Trophoblast cell (in vitro differentiated cells and primary cell): Measurements from ENCODE around the gene INCA1.

Experiments
- DNase-seq, 2 donors: peaks; one replicate each; pipeline ENCODE4 v3.0.0-alpha.2; 2016
- H2AFZ ChIP-seq: 2 replicates; pipeline ENCODE4 v1.6.1; 2013; ENCODE audit warnings: low read length, moderate library complexity, mild to moderate bottlenecking; ENCODE audit not compliant: insufficient read depth, poor library complexity
- H2AK5ac ChIP-seq: 2 replicates; pipeline ENCODE4 v1.6.1; 2013; ENCODE audit warnings: mild to moderate bottlenecking, low read length
- H2BK120ac ChIP-seq: 2 replicates; pipeline ENCODE4 v1.6.1; 2013; ENCODE audit warnings: low read length, mild to moderate bottlenecking, moderate library complexity; ENCODE audit not compliant: insufficient read depth, poor library complexity
- H2BK12ac ChIP-seq: 2 replicates; pipeline ENCODE4 v1.6.1; 2013; ENCODE audit warnings: mild to moderate bottlenecking, low read length, moderate library complexity
- H2BK5ac ChIP-seq: 2 replicates; pipeline ENCODE4 v1.6.1; 2013; ENCODE audit warnings: low read length, low read depth, moderate library complexity, mild to moderate bottlenecking; ENCODE audit not compliant: poor library complexity
- H3K14ac ChIP-seq: 2 replicates; pipeline ENCODE4 v1.6.1; 2013; ENCODE audit warnings: mild to moderate bottlenecking, low read length
- H3K18ac ChIP-seq: 2 replicates; pipeline ENCODE4 v1.6.1; 2013; ENCODE audit warnings: mild to moderate bottlenecking, low read length
- H3K23ac ChIP-seq: 2 replicates; pipeline ENCODE4 v1.6.1; 2013; ENCODE audit warnings: low read length
- H3K27ac ChIP-seq: 2 replicates; pipeline ENCODE4 v1.5.1; 2013; ENCODE audit warnings: low read depth, mild to moderate bottlenecking, inconsistent platforms, low read length, moderate library complexity
- H3K27me3 ChIP-seq: 2 replicates; pipeline ENCODE4 v1.6.1; 2013; ENCODE audit warnings: inconsistent platforms, mild to moderate bottlenecking, low read length, moderate library complexity; ENCODE audit not compliant: insufficient read depth
- H3K36me3 ChIP-seq, 2 experiments: 1 replicate in 1 of 2; 2 replicates in 1 of 2; pipeline ENCODE4 v1.6.1; 2013; ENCODE audit warnings: low read length in 2 of 2, mild to moderate bottlenecking in 2 of 2, moderate library complexity in 1 of 2; ENCODE audit not compliant: insufficient read depth in 2 of 2, control insufficient read depth in 1 of 2
- H3K4ac ChIP-seq: 2 replicates; pipeline ENCODE4 v1.6.1; 2013; ENCODE audit warnings: low read depth, mild to moderate bottlenecking, low read length, moderate library complexity
- H3K4me1 ChIP-seq, 2 experiments: 1 replicate in 1 of 2; 2 replicates in 1 of 2; pipeline ENCODE4 v1.6.1; 2013; ENCODE audit warnings: low read length in 2 of 2, mild to moderate bottlenecking in 2 of 2, moderate library complexity in 1 of 2; ENCODE audit not compliant: insufficient read depth in 2 of 2, control insufficient read depth in 1 of 2
- H3K4me2 ChIP-seq: 2 replicates; pipeline ENCODE4 v1.6.1; 2013; ENCODE audit warnings: inconsistent platforms, mild to moderate bottlenecking, low read length, moderate library complexity
- H3K4me3 ChIP-seq: 2 replicates; pipeline ENCODE4 v1.5.1; 2013; ENCODE audit warnings: mild to moderate bottlenecking, low read depth, low read length, inconsistent platforms
- H3K79me1 ChIP-seq: one replicate; pipeline ENCODE4 v1.6.1; 2013; ENCODE audit warnings: low read length
- H3K79me2 ChIP-seq: 2 replicates; pipeline ENCODE4 v1.6.1; 2013; ENCODE audit warnings: low read length, mild to moderate bottlenecking; ENCODE audit not compliant: control insufficient read depth, insufficient read depth, poor library complexity
- H3K9ac ChIP-seq: 2 replicates; pipeline ENCODE4 v1.6.1; 2013; ENCODE audit warnings: mild to moderate bottlenecking, low read length
- H3K9me3 ChIP-seq: 2 replicates; pipeline ENCODE4 v1.6.1; 2013; ENCODE audit warnings: low read depth, mild to moderate bottlenecking, control low read depth, inconsistent platforms, low read length; ENCODE audit not compliant: insufficient read depth
- H4K12ac ChIP-seq: 2 replicates; pipeline ENCODE4 v1.6.1; 2013; ENCODE audit warnings: low read depth, mild to moderate bottlenecking, low read length, moderate library complexity
- H4K8ac ChIP-seq: 2 replicates; pipeline ENCODE4 v1.6.1; 2013; ENCODE audit warnings: low read depth, mild to moderate bottlenecking, low read length, moderate library complexity
- H4K91ac ChIP-seq: one replicate; pipeline ENCODE4 v1.6.1; 2013; ENCODE audit warnings: low read depth, mild to moderate bottlenecking, low read length, moderate library complexity
- WGBS: extraction: QIAGEN DNeasy Blood & Tissue Kit; methylation state at CpG from one replicate; pipeline ENCODE4 v1.1.7; 2013; ENCODE audit warnings: missing lambda C conversion rate; ENCODE audit not compliant: insufficient read length, insufficient coverage; ENCODE audit errors: extremely low coverage; 5-methylcytosine and 5-hydroxymethylcytosine counted together

The INCA1 gene

GRCh38 chr17:4999430-5000093 lies 2.2 kb upstream of the INCA1 start:
- H4K12ac ChIP-seq = no peak overlapping the region
- peaks cover 14% of the 10 kb centered on the region for H3K79me1 ChIP-seq
- DNase-seq = no peak
- H2BK5ac ChIP-seq = no peak overlapping the region
- no peak overlapping the region for H3K18ac ChIP-seq
- H3K4me1 ChIP-seq = peaks cover 14 to 16% of the 10 kb centered on the region in 2 experiments
- no peak overlapping the region for H4K91ac ChIP-seq
- H3K27ac ChIP-seq = no peak overlapping the region
- no peak overlapping the region for H3K23ac ChIP-seq
- peaks cover 16% of the 10 kb centered on the region for H3K79me2 ChIP-seq
- H4K8ac ChIP-seq = no peak overlapping the region
- H2BK120ac ChIP-seq = no peak overlapping the region
- no peak overlapping the region for H2AFZ ChIP-seq
- H3K4me2 ChIP-seq = peak overlapping the region; percentile 94
- no peak overlapping the region for H3K4me3 ChIP-seq
- no peaks in the 10 kb centered on the region for H3K27me3 ChIP-seq
- H3K36me3 ChIP-seq = peaks cover 40 to 41% of the 10 kb centered on the region in 2 experiments
- WGBS = no CpG with 5 or more reads among the region's 12 CpGs
- H3K9me3 ChIP-seq = peaks cover 1% of the 10 kb centered on the region
- H3K9ac ChIP-seq = no peak overlapping the region
- no peak overlapping the region for H3K14ac ChIP-seq
- no peak overlapping the region for H2BK12ac ChIP-seq
- H3K4ac ChIP-seq = no peak overlapping the region
- H2AK5ac ChIP-seq = no peak overlapping the region

DNA sequence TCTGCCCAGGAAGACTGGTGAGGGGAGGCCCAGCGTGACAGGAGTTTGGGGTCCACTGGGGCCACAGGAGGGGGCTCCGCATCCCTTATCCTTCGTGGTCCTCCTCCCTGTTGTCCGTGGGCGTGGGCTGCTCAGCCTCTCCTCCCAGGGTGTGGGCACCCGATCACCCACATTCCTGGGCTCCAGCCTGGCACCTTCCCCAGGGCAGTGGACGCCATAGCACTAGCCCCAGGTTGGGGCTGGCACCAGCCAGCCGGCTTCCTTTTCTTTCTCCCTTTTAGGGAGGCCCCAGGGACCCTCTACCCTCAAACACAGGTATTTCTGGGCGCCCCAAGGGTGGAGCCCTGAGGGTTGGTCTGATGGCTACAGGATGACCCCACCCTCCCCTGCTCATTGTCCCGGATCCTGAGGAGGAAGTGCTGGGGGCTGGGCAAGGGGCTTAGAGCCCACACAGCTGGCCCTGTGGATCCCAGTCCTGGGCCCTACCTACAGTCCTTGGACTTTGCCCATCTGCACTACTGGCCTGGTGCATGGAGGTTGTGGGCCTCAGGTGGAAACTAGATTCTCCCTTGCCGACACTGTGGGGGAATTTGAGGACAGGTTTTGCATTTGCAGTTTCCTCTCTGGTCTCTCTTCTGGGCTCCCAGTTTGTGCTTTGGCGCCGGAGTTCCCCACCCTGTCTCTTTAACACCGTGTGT lies 1.6 kb upstream of the INCA1 start:
- peaks cover 1% of the 10 kb centered on the region for H3K9me3 ChIP-seq
- H3K4me1 ChIP-seq = peaks cover 14 to 16% of the 10 kb centered on the region in 2 experiments
- H2BK5ac ChIP-seq = no peak overlapping the region
- no CpG with 5 or more reads among the region's 14 CpGs for WGBS
- peaks cover 33 to 34% of the 10 kb centered on the region in 2 experiments for H3K36me3 ChIP-seq
- no peak overlapping the region for H3K27ac ChIP-seq
- H3K4me2 ChIP-seq = peak overlapping the region; percentile 94
- peaks cover 16% of the 10 kb centered on the region for H3K79me2 ChIP-seq
- H4K12ac ChIP-seq = no peak overlapping the region
- H2AK5ac ChIP-seq = peak overlapping the region; percentile 78
- H3K79me1 ChIP-seq = peaks cover 14% of the 10 kb centered on the region
- H3K14ac ChIP-seq = peak overlapping the region; percentile 47
- peak overlapping the region; percentile 86 for H3K4me3 ChIP-seq
- H3K18ac ChIP-seq = peak overlapping the region; percentile 58
- H2BK12ac ChIP-seq = no peak overlapping the region
- no peaks in the 10 kb centered on the region for H3K27me3 ChIP-seq
- H2AFZ ChIP-seq = peak overlapping the region; percentile 17
- H4K8ac ChIP-seq = peak overlapping the region; percentile 43
- H3K9ac ChIP-seq = peak overlapping the region; percentile 61
- no peak overlapping the region for H3K23ac ChIP-seq
- no peak for DNase-seq
- peak overlapping the region; percentile 14 for H2BK120ac ChIP-seq
- peak overlapping the region; percentile 59 for H3K4ac ChIP-seq
- H4K91ac ChIP-seq = peak overlapping the region; percentile 33

- Histone ChIP-seq H2BK12ac (no peak overlapping the region), H2AFZ (peak overlapping the region; percentile 67), H3K9ac (peak overlapping the region; percentile 61), H3K23ac (no peak overlapping the region), H3K14ac (peak overlapping the region; percentile 47), H3K4me3 (peak overlapping the region; percentile 86), H3K79me1 (peaks cover 14% of the 10 kb centered on the region), H3K18ac (peak overlapping the region; percentile 44), H3K9me3 (peaks cover 1% of the 10 kb centered on the region), H3K4me2 (peak overlapping the region; percentile 94), H3K4me1 (peaks cover 14 to 16% of the 10 kb centered on the region in 2 experiments), H4K12ac (peak overlapping the region; percentile 5), H3K79me2 (peaks cover 16% of the 10 kb centered on the region), H3K27me3 (no peaks in the 10 kb centered on the region), H2BK5ac (peak overlapping the region; percentile 83), H3K4ac (peak overlapping the region; percentile 66), H4K91ac (peak overlapping the region; percentile 61), H4K8ac (peak overlapping the region; percentile 43), H3K36me3 (peaks cover 26 to 27% of the 10 kb centered on the region in 2 experiments), H2BK120ac (peak overlapping the region; percentile 6), H3K27ac (peak overlapping the region; percentile 81), H2AK5ac (peak overlapping the region; percentile 6)
- peak in 1 of 2 donors; percentile 3 for DNase-seq
- no CpG with 5 or more reads among the region's 55 CpGs for WGBS
These were observed 857 bp upstream of the INCA1 start for GRCh38 chr17:4998027-4998731.

DNA sequence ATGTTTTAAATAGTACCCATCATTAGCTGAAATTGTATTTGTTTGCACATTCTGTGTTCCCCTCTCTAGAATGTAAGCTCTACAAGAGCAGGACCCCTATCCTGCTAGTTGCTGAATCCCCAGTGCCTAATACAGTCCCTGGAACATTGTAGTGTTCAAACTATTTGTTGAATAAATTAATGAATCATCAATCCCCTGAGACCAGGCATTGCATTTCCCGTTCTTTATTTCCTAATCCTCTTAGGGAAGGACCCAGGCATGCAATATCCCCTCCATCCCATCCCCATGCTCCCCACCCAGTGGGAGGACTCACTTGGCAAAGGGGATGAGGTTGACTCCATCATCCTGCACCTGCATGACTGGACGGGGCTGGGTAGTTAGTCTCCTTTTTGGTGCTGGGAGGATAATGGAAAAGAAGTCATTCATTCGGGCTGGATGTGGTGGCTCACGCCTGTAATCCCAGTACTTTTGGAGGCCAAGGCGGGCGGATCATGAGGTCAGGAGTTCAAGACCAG lies 3.2 kb downstream of the INCA1 start:
- no CpG with 5 or more reads among the region's 6 CpGs for WGBS
- Histone ChIP-seq H3K9ac (no peak overlapping the region), H3K79me1 (peaks cover 14% of the 10 kb centered on the region), H3K4me3 (no peak overlapping the region), H2BK5ac (no peak overlapping the region), H3K4me1 (peaks cover 11% of the 10 kb centered on the region in 2 experiments), H3K9me3 (peaks cover 1% of the 10 kb centered on the region), H4K8ac (no peak overlapping the region), H3K14ac (no peak overlapping the region), H3K4me2 (no peak overlapping the region), H3K4ac (no peak overlapping the region), H3K23ac (no peak overlapping the region), H2BK12ac (no peak overlapping the region), H3K36me3 (no peaks in the 10 kb centered on the region), H3K18ac (no peak overlapping the region), H4K91ac (no peak overlapping the region), H3K27ac (no peak overlapping the region), H3K79me2 (peaks cover 15% of the 10 kb centered on the region), H3K27me3 (no peaks in the 10 kb centered on the region), H2AFZ (no peak overlapping the region), H2AK5ac (no peak overlapping the region), H4K12ac (no peak overlapping the region), H2BK120ac (no peak overlapping the region)
- DNase-seq = no peak
